ENCODE measurements around the gene IFNK.

Gene IFNK

GRCh38 chr9:27548055-27548741, 24.1 kb downstream of the IFNK start:
- no peak overlapping the region for H3K4me3 ChIP-seq (ENCODE audit: low read depth, low read length)
- no peak for TF ChIP-seq CTCF (IDR thresholded peaks at IDR 0.05; ENCODE audit: low read depth, low read length)

GRCh38 chr9:27549196-27549755, 25.2 kb downstream of the IFNK start:
- no peak overlapping the region for H3K4me3 ChIP-seq (ENCODE audit: low read depth, low read length)
- no peak for TF ChIP-seq CTCF (IDR thresholded peaks at IDR 0.05; ENCODE audit: low read depth, low read length)

- TF ChIP-seq CTCF (IDR thresholded peaks at IDR 0.05; ENCODE audit: low read depth, low read length), result no peak
- no peak overlapping the region for H3K4me3 ChIP-seq (ENCODE audit: low read depth, low read length)
Measured at GRCh38 chr9:27554712-27555111, 30.6 kb downstream of the IFNK start.

GRCh38 chr9:27556470-27556869, 32.4 kb downstream of the IFNK start:
- no peak for TF ChIP-seq CTCF (IDR thresholded peaks at IDR 0.05; ENCODE audit: low read depth, low read length)
- H3K4me3 ChIP-seq (ENCODE audit: low read depth, low read length), result no peak overlapping the region

GRCh38 chr9:27558307-27558706, 34.2 kb downstream of the IFNK start:
- H3K4me3 ChIP-seq (ENCODE audit: low read depth, low read length), result no peak overlapping the region
- no peak for TF ChIP-seq CTCF (IDR thresholded peaks at IDR 0.05; ENCODE audit: low read depth, low read length)

- no peak for TF ChIP-seq CTCF (IDR thresholded peaks at IDR 0.05; ENCODE audit: low read depth, low read length)
- H3K4me3 ChIP-seq (ENCODE audit: low read depth, low read length), result no peak overlapping the region
Measured at GRCh38 chr9:27560457-27560856, 36.4 kb downstream of the IFNK start.

GRCh38 chr9:27561685-27562084, 37.6 kb downstream of the IFNK start:
- TF ChIP-seq CTCF (IDR thresholded peaks at IDR 0.05; ENCODE audit: low read depth, low read length), result no peak
- H3K4me3 ChIP-seq (ENCODE audit: low read depth, low read length), result no peak overlapping the region
